Neural progenitor cell (in vitro differentiated cells): ENCODE results near the gene KLHL6.

Source experiments
- EZH2 ChIP-seq: fragments of 200-600 bp; sonication (generic); IDR thresholded peaks from 2 replicates; pipeline ENCODE4 v1.6.1; 2017; ENCODE audit warnings: antibody characterized with exemption, mild to moderate bottlenecking, moderate library complexity
- TF ChIP-seq, protein P1 (sequence below): fragments of 200-600 bp; sonication (generic); IDR thresholded peaks from 2 replicates; pipeline ENCODE4 v1.5.1; 2017; ENCODE audit warnings: antibody characterized with exemption, mild to moderate bottlenecking

DNA sequence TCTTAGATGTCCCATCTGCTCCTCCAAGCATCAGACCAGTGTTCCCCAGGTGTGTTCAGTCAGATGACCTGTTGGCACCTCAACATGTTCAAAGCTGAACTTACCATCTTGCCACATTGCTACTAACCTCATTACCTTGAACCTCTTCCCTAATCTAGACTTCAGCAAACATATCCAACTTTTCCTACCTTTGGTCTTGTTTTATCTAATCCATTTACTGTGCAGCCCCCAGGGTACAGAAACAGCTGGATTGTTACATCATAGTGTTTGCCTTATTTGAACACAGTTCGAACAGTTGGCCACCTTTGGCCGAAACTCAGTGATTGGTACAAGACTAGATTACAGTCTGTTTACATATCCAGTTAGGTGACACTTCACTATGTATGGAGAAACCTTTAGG is 91.0 kb downstream of the KLHL6 start:
- no peak for TF ChIP-seq EZH2
- TF ChIP-seq, protein P1, sequence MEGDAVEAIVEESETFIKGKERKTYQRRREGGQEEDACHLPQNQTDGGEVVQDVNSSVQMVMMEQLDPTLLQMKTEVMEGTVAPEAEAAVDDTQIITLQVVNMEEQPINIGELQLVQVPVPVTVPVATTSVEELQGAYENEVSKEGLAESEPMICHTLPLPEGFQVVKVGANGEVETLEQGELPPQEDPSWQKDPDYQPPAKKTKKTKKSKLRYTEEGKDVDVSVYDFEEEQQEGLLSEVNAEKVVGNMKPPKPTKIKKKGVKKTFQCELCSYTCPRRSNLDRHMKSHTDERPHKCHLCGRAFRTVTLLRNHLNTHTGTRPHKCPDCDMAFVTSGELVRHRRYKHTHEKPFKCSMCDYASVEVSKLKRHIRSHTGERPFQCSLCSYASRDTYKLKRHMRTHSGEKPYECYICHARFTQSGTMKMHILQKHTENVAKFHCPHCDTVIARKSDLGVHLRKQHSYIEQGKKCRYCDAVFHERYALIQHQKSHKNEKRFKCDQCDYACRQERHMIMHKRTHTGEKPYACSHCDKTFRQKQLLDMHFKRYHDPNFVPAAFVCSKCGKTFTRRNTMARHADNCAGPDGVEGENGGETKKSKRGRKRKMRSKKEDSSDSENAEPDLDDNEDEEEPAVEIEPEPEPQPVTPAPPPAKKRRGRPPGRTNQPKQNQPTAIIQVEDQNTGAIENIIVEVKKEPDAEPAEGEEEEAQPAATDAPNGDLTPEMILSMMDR: no peak
